HepG2 (cell line): ENCODE results near the gene NAV2. TPM values are rescaled to one million over a fixed set of nuclear protein-coding genes. Genes with fewer than 3 reads are reported as not detected.

Experiments used
- ASH2L ChIP-seq: fragments of 300-600, 200-600 bp; sonication (generic); IDR thresholded peaks from 2 replicates; pipeline ENCODE4 v1.7.0; 2017; ENCODE audit warnings: low read depth, mild to moderate bottlenecking, moderate library complexity, mixed read lengths, low read length; ENCODE audit not compliant: insufficient read length
- CAMTA2 ChIP-seq: sonication (generic); formaldehyde crosslinking; IDR thresholded peaks from 2 replicates; pipeline ENCODE4 v1.4.0; 2020; ENCODE audit warnings: mild to moderate bottlenecking, missing genetic modification reagents, borderline replicate concordance
- EEA1 ChIP-seq: sonication (generic); formaldehyde crosslinking; IDR thresholded peaks from 2 replicates; pipeline ENCODE4 v1.5.1; 2020; ENCODE audit warnings: mild to moderate bottlenecking, missing genetic modification reagents, borderline replicate concordance
- ERF ChIP-seq: IDR thresholded peaks from 2 replicates; pipeline ENCODE4 v1.6.1; 2018; ENCODE audit warnings: missing biosample characterization, missing genetic modification reagents
- ETV6 ChIP-seq: sonication (generic); formaldehyde crosslinking; conservative IDR thresholded peaks from 2 replicates; pipeline ENCODE4 v1.4.0; 2020; ENCODE audit warnings: missing genetic modification reagents
- LCORL ChIP-seq, 2 experiments: fragments of 450-650 bp in 1 of 2; sonication (generic) in 1 of 2; formaldehyde crosslinking in 1 of 2; IDR thresholded peaks; 2 replicates each; pipeline versions ENCODE4 v1.5.0 to v1.6.1; 2017 to 2020; ENCODE audit warnings: antibody characterized with exemption in 1 of 2, missing genetic modification reagents in 1 of 2
- MAFF ChIP-seq: IDR thresholded peaks from 2 replicates; pipeline ENCODE4 v1.6.1; 2011; ENCODE audit warnings: low read depth, low read length, improper control_type of control experiment
- MXD4 ChIP-seq: IDR thresholded peaks from 2 replicates; pipeline ENCODE4 v1.6.1; 2016; ENCODE audit warnings: mild to moderate bottlenecking, missing biosample characterization, missing genetic modification reagents
- POGZ ChIP-seq: sonication (generic); formaldehyde crosslinking; IDR thresholded peaks from 2 replicates; pipeline ENCODE4 v1.4.0; 2020; ENCODE audit warnings: mild to moderate bottlenecking, missing genetic modification reagents
- RBAK ChIP-seq: sonication (generic); formaldehyde crosslinking; IDR thresholded peaks from 2 replicates; pipeline ENCODE4 v1.5.1; 2020; ENCODE audit warnings: mild to moderate bottlenecking, missing genetic modification reagents
- RXRA ChIP-seq: sonication (generic); formaldehyde crosslinking; IDR thresholded peaks from 2 replicates; pipeline ENCODE4 v1.5.1; 2020; ENCODE audit warnings: missing genetic modification reagents
- SETDB1 ChIP-seq: sonication (generic); formaldehyde crosslinking; IDR thresholded peaks from 2 replicates; pipeline ENCODE4 v1.5.1; 2020; ENCODE audit warnings: missing genetic modification reagents, mild to moderate bottlenecking, borderline replicate concordance
- SRSF4 ChIP-seq: fragments of 200-400 bp; formaldehyde crosslinking; IDR thresholded peaks from one replicate; pipeline ENCODE4 v1.6.1; 2018; ENCODE audit warnings: mild to moderate bottlenecking, low read depth, low read length, moderate library complexity; ENCODE audit not compliant: poor library complexity, severe bottlenecking
- YY1 ChIP-seq: IDR thresholded peaks from 2 replicates; pipeline ENCODE4 v1.6.1; 2011; ENCODE audit warnings: low read length, low read depth, moderate library complexity, mild to moderate bottlenecking; ENCODE audit not compliant: insufficient read depth, insufficient replicate concordance
- ZMYM4 ChIP-seq: sonication (generic); formaldehyde crosslinking; IDR thresholded peaks from 2 replicates; pipeline ENCODE4 v1.8.1; 2023; ENCODE audit warnings: mild to moderate bottlenecking, missing genetic modification reagents
- ZNF10 ChIP-seq: sonication (generic); formaldehyde crosslinking; IDR thresholded peaks from 2 replicates; pipeline ENCODE4 v1.4.0; 2020; ENCODE audit warnings: mild to moderate bottlenecking, low read depth, missing genetic modification reagents, borderline replicate concordance
- ZNF160 ChIP-seq: sonication (generic); formaldehyde crosslinking; IDR thresholded peaks from 2 replicates; pipeline ENCODE4 v1.8.0; 2022; ENCODE audit warnings: mild to moderate bottlenecking, inconsistent platforms, missing genetic modification reagents
- ZNF232 ChIP-seq: sonication (generic); formaldehyde crosslinking; IDR thresholded peaks from 2 replicates; pipeline ENCODE4 v1.4.0; 2020; ENCODE audit warnings: missing genetic modification reagents, borderline replicate concordance
- ZNF768 ChIP-seq: sonication (generic); formaldehyde crosslinking; IDR thresholded peaks from 2 replicates; pipeline ENCODE4 v1.4.0; 2020; ENCODE audit warnings: missing genetic modification reagents
- ZSCAN22 ChIP-seq: sonication (generic); formaldehyde crosslinking; IDR thresholded peaks from 2 replicates; pipeline ENCODE4 v1.4.0; 2020; ENCODE audit warnings: mild to moderate bottlenecking, missing genetic modification reagents
- polyA plus RNA-seq, 8 experiments: library from polyadenylated mRNA; depleted of rRNA in 3 of 8; stranded (reverse) in 7 of 8; unstranded in 1 of 8; fragments of >200 nt; fragmentation: Illumina TruSeq in 4 of 8; extraction: Trizol in 4 of 8; gene quantifications; 2 replicates each; pipeline versions ENCODE4 v1.2.1 to v1.2.3, GENCODE V29; 2011 to 2016; ENCODE audit warnings: low read depth in 4 of 8, missing spikeins in 1 of 8, mixed read lengths in 1 of 8; ENCODE audit not compliant: insufficient read depth in 1 of 8
- total RNA-seq, 5 experiments: library from RNA; depleted of rRNA; stranded (reverse); fragments of >200 nt; fragmentation: Illumina TruSeq; extraction: Trizol; gene quantifications; 2 replicates each; pipeline ENCODE4 v1.2.3, GENCODE V29; 2016; ENCODE audit warnings: low read depth in 1 of 5
- TF ChIP-seq, protein P1 (sequence below): sonication (generic); formaldehyde crosslinking; IDR thresholded peaks from 2 replicates; pipeline ENCODE4 v1.5.1; 2020; ENCODE audit warnings: mild to moderate bottlenecking, missing genetic modification reagents, borderline replicate concordance
- TF ChIP-seq, protein P2 (sequence below): sonication (generic); formaldehyde crosslinking; IDR thresholded peaks from 2 replicates; pipeline ENCODE4 v1.4.0; 2020; ENCODE audit warnings: mild to moderate bottlenecking, low read depth, missing genetic modification reagents
- TF ChIP-seq, protein P3 (sequence below): sonication (generic); formaldehyde crosslinking; IDR thresholded peaks from 2 replicates; pipeline ENCODE4; 2020; ENCODE audit warnings: missing genetic modification reagents, mild to moderate bottlenecking, borderline replicate concordance

NAV2 gene
- total and polyA plus RNA-seq, 2 of the 13 experiments (the other 11 are each of a cell fraction or from before 2014, with no cell fraction given) = 9.3 to 34.6 TPM

DNA sequence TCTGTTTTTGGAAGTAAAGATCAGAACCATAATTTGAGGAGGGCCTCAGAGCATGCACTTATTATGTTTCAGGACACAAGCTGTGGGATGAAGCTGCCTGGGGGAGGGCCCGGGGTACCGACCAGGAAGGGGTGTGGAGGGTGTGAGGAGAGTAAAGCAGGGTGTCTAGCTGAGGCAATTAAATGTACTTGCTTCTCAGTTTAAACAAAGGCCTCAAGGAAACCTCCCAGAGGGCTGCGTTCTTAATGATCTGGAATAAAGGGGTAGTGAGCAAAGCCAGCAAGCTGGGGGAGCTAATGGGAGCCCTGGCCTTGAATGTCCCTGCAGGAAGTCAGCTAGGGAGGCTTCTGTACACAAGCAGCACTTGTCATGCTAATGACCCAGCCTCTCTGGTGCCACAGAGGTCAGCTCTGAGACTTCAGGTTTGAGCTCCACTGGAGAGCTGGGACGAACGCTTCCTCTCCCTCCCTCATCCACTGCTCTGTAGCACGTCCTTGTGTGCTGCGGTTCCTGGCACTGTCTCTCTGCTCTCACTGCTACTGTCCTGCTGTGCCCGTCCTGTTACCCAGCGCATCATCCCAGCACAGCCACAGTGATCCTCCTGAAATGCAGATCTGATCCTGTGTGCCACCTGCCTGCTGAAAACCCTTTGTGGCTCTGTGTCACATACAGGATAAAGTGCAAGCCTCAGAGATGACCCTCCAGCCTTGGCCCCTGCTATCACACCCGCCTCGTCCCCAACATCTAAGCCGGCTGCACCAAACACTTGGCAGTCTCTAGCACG, 287.9 kb downstream of the NAV2 start (continued):
- TF ChIP-seq RXRA (CRISPR knock-in tag) = peak; percentile 90
- TF ChIP-seq ZNF768 (CRISPR knock-in tag) = peak; percentile 42; the same call in 1 of the 2 replicates
- TF ChIP-seq MXD4 (CRISPR knock-in tag) = no peak
- no peak for TF ChIP-seq ZSCAN22
- TF ChIP-seq RBAK = no peak
- no peak for TF ChIP-seq SETDB1
- TF ChIP-seq EEA1 (CRISPR knock-in tag) = no peak
- no peak for TF ChIP-seq ZNF160 (CRISPR knock-in tag)
- TF ChIP-seq ERF (CRISPR knock-in tag) = peak; percentile 33; the same call in 1 of the 2 replicates
- no peak for TF ChIP-seq SRSF4
- TF ChIP-seq LCORL (IDR thresholded peaks at IDR 0.05) = no peak
- no peak for TF ChIP-seq LCORL (CRISPR knock-in tag; IDR thresholded peaks at IDR 0.05)
- TF ChIP-seq ETV6 = no peak
- TF ChIP-seq ZNF10 (CRISPR knock-in tag) = no peak
- TF ChIP-seq, protein P1, sequence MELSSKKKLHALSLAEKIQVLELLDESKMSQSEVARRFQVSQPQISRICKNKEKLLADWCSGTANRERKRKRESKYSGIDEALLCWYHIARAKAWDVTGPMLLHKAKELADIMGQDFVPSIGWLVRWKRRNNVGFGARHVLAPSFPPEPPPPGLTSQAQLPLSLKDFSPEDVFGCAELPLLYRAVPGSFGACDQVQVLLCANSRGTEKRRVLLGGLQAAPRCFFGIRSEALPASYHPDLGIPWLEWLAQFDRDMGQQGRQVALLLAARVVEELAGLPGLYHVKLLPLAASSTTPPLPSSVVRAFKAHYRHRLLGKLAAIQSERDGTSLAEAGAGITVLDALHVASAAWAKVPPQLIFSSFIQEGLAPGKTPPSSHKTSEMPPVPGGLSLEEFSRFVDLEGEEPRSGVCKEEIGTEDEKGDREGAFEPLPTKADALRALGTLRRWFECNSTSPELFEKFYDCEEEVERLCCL = no peak
- TF ChIP-seq, protein P2, sequence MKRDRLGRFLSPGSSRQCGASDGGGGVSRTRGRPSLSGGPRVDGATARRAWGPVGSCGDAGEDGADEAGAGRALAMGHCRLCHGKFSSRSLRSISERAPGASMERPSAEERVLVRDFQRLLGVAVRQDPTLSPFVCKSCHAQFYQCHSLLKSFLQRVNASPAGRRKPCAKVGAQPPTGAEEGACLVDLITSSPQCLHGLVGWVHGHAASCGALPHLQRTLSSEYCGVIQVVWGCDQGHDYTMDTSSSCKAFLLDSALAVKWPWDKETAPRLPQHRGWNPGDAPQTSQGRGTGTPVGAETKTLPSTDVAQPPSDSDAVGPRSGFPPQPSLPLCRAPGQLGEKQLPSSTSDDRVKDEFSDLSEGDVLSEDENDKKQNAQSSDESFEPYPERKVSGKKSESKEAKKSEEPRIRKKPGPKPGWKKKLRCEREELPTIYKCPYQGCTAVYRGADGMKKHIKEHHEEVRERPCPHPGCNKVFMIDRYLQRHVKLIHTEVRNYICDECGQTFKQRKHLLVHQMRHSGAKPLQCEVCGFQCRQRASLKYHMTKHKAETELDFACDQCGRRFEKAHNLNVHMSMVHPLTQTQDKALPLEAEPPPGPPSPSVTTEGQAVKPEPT (CRISPR knock-in tag) = no peak
- TF ChIP-seq POGZ (CRISPR knock-in tag) = no peak
- TF ChIP-seq ZMYM4 (CRISPR knock-in tag) = no peak
- TF ChIP-seq MAFF = no peak
- peak; percentile 7 for TF ChIP-seq YY1
- no peak for TF ChIP-seq ASH2L
- no peak for TF ChIP-seq CAMTA2 (CRISPR knock-in tag)
- no peak for TF ChIP-seq ZNF232
- TF ChIP-seq, protein P3, sequence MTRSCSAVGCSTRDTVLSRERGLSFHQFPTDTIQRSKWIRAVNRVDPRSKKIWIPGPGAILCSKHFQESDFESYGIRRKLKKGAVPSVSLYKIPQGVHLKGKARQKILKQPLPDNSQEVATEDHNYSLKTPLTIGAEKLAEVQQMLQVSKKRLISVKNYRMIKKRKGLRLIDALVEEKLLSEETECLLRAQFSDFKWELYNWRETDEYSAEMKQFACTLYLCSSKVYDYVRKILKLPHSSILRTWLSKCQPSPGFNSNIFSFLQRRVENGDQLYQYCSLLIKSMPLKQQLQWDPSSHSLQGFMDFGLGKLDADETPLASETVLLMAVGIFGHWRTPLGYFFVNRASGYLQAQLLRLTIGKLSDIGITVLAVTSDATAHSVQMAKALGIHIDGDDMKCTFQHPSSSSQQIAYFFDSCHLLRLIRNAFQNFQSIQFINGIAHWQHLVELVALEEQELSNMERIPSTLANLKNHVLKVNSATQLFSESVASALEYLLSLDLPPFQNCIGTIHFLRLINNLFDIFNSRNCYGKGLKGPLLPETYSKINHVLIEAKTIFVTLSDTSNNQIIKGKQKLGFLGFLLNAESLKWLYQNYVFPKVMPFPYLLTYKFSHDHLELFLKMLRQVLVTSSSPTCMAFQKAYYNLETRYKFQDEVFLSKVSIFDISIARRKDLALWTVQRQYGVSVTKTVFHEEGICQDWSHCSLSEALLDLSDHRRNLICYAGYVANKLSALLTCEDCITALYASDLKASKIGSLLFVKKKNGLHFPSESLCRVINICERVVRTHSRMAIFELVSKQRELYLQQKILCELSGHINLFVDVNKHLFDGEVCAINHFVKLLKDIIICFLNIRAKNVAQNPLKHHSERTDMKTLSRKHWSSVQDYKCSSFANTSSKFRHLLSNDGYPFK (CRISPR knock-in tag) = no peak
